ENCODE results near the gene PRR19.
"Not testable (repeated sequence)": the region's sequence is repeated elsewhere in the genome, so short reads cannot be mapped to it uniquely, and the experiment has no call there.

The PRR19 gene

GRCh38 chr19:42325896-42326771, 24.2 kb downstream of the PRR19 start:
- no peak for DNase-seq (ENCODE audit: low read depth, low spot score)

- DNase-seq (ENCODE audit: low read depth, low spot score): no peak
Measured at GRCh38 chr19:42326969-42327368, 25.0 kb downstream of the PRR19 start.

GRCh38 chr19:42327381-42327780, 25.4 kb downstream of the PRR19 start:
- no peak for DNase-seq (ENCODE audit: low read depth, low spot score)

GRCh38 chr19:42328106-42328505, 26.2 kb downstream of the PRR19 start:
- DNase-seq (ENCODE audit: low read depth, low spot score): no peak

- DNase-seq (ENCODE audit: low read depth, low spot score): no peak
Measured at GRCh38 chr19:42328854-42329253, 26.9 kb downstream of the PRR19 start.

GRCh38 chr19:42330241-42330711, 28.3 kb downstream of the PRR19 start:
- no peak for DNase-seq (ENCODE audit: low read depth, low spot score)

GRCh38 chr19:42331333-42331732, 29.4 kb downstream of the PRR19 start:
- DNase-seq (ENCODE audit: low read depth, low spot score): not testable (repeated sequence)

GRCh38 chr19:42332059-42332458, 30.1 kb downstream of the PRR19 start:
- no peak for DNase-seq (ENCODE audit: low read depth, low spot score)

GRCh38 chr19:42333018-42333417, 31.1 kb downstream of the PRR19 start:
- DNase-seq (ENCODE audit: low read depth, low spot score): no peak

- no peak for DNase-seq (ENCODE audit: low read depth, low spot score)
Measured at GRCh38 chr19:42333975-42334696, 32.2 kb downstream of the PRR19 start.

- DNase-seq (ENCODE audit: low read depth, low spot score): no peak
Measured at GRCh38 chr19:42334697-42335373, 32.9 kb downstream of the PRR19 start.

GRCh38 chr19:42335374-42335936, 33.5 kb downstream of the PRR19 start:
- DNase-seq (ENCODE audit: low read depth, low spot score): no peak

GRCh38 chr19:42335971-42336370, 34.0 kb downstream of the PRR19 start:
- no peak for DNase-seq (ENCODE audit: low read depth, low spot score)

- not testable (repeated sequence) for DNase-seq (ENCODE audit: low read depth, low spot score)
Measured at GRCh38 chr19:42339126-42339860, 37.4 kb downstream of the PRR19 start.

- not testable (repeated sequence) for DNase-seq (ENCODE audit: low read depth, low spot score)
Measured at GRCh38 chr19:42339922-42340321, 38.0 kb downstream of the PRR19 start.

- DNase-seq (ENCODE audit: low read depth, low spot score): no peak
Measured at GRCh38 chr19:42343344-42344110, 41.6 kb downstream of the PRR19 start.

- DNase-seq (ENCODE audit: low read depth, low spot score): no peak
Measured at GRCh38 chr19:42344336-42344893, 42.5 kb downstream of the PRR19 start.

GRCh38 chr19:42345191-42345812, 43.4 kb downstream of the PRR19 start:
- no peak for DNase-seq (ENCODE audit: low read depth, low spot score)

- DNase-seq (ENCODE audit: low read depth, low spot score): no peak
Measured at GRCh38 chr19:42348211-42348610, 46.3 kb downstream of the PRR19 start.

Measured in brain pericyte (primary cell).